Activated naive CD4-positive, alpha-beta T cell treated with Interleukin-2 at 50 U/mL for 16 hours (primary cell): ENCODE data around the gene PPP2R2D.
"Not testable (repeated sequence)": the region's sequence is repeated elsewhere in the genome, so short reads cannot be mapped to it uniquely, and the experiment has no call there.

Experiments
- DNase-seq: peaks from one replicate; pipeline ENCODE4 v3.0.0-alpha.2; 2020

Gene PPP2R2D

DNA sequence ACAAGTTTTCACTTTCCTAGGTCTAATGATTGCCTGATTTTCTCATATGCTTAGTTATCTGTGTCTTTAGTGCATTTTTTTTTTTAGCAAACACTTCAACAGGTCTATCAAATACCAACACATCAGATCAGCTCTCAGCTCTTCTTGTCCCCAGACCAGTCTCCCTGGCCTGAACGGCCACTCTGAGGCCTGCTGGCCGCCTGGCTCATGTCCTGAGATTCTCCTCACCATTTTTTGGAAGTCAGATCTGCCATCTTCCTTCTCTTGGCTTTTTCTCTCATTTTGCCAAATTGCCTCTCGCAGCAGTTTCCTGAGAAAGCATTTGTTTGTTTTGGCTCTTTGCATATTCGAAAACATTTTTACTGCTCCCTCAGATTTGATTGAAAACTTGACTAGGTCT, 29.3 kb downstream of the PPP2R2D start:
- DNase-seq = no peak

DNA sequence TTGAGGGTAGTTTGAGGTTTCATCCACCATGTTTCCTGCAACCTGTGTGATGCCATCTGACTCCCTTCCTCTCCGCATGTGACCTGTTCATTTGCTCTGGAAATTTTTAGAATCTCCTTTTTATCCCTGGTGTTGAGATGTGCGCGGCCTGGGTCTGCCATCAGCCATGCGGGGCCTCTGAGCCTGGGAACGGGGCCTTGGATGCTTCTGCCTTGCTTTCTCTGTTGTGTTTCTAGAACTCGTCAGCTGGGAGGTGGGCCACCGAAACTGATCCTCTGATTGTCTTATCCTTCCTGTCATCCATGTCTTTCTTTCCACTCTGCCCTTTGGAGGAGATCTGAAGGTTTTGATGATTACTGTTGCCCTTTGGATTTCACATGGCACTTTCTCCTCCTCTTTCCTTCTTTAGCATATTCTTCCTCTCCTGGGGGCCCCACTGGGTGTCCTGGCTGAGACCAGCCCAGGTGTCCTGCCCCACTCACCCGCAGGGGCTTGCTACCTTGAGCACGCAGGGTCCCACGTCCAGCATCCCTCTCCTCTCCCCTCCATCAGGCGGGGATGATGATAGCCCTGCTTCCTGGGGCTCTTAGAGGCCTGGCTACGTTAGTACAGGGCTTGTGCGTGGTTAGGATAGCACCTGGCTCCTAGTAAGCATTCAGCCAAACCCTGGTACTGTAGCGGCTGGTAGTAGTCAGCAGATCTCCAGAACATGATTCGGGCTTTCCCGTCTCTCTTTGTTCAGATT, 29.9 kb downstream of the PPP2R2D start:
- DNase-seq = no peak

DNA sequence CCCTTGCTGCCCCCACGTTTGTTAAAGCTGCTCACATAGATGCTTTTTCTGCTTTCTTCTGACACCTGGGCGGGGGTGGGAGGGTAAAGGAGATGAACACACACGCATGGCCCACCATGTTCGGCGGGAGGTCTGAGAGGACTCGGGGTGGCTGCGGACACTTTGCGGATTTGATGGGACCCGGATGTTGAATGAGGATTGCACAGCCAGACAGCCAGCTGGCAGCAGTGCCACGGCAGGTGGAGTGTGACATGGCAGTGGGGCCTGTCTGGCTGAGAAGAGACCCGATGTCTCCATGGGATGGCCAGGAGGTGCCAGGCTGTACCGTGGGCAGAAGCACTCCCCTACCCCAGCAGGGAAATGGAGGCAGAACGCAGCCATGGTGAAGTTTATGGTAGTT, 31.2 kb downstream of the PPP2R2D start:
- no peak for DNase-seq

GRCh38 chr10:131933016-131933695, 32.3 kb downstream of the PPP2R2D start:
- no peak for DNase-seq

- no peak for DNase-seq
Measured at GRCh38 chr10:131933696-131934086, 32.9 kb downstream of the PPP2R2D start.

- DNase-seq = no peak
Measured at GRCh38 chr10:131934769-131935168, 34.0 kb downstream of the PPP2R2D start.

GRCh38 chr10:131935260-131935659, 34.5 kb downstream of the PPP2R2D start:
- DNase-seq = no peak

GRCh38 chr10:131936294-131936693, 35.5 kb downstream of the PPP2R2D start:
- DNase-seq = no peak

DNA sequence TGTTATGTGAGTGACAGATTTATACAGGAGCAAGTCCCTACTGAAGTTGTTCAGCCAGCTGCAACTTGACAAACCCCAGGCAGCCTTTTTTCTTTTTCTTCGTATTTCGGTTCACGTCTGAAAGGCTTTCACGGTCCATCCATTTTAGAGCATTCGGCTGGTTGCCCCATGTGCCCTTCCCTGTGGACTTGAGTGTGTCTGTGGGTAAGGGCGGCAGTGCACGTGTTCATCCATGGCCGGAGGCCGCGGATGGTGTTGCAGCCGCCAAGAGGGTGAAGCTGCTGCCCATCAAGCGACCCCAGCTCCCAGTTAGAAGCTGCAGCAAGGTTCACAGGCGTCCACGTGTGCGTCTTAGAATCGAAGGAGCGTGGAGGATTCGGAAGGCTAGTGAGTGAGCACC, 35.9 kb downstream of the PPP2R2D start:
- DNase-seq = no peak

GRCh38 chr10:131937836-131938235, 37.0 kb downstream of the PPP2R2D start:
- no peak for DNase-seq

- no peak for DNase-seq
Measured at GRCh38 chr10:131938681-131939080, 37.9 kb downstream of the PPP2R2D start.

DNA sequence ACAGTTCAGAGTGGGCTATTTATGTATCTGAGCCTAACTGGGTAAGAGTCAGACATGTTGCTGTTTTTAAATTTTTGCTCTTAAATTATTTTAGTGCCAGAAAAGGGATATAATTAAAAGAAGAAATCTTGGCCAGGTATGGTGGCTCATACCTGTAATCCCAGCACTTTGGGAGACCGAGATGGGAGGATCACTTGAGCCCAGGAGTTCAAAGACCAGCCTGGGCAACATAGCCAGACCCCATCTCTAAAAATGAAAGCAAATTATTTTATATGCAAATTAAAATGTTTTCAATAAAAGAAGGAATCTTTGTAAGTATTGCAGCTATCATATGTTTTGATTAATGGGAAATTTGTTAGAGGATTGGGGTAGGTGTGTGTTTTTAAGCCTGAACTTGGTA, 41.6 kb downstream of the PPP2R2D start:
- no peak for DNase-seq

- peak; percentile 11 for DNase-seq
Measured at GRCh38 chr10:131943021-131943814, 42.4 kb downstream of the PPP2R2D start.

DNA sequence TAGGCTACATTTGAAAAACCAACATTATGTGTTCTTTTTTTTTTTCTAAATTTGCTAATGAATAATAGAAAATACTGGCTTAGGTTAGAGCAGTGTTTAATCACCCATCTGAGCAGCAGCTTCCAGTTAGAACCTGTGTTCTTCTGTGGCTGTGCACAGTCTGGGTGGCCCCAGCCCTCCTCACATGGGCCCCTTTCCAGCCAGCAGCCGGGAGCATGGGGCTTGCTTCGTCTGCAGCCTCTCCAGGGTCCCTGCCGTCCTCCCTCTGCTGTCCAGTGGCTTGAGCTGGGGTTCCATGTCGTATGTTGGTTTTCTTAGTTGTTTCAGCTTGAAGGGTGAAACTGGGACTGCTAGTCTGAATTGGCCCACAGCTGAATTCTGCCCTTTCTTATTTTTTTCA, 43.6 kb downstream of the PPP2R2D start:
- DNase-seq = no peak

DNA sequence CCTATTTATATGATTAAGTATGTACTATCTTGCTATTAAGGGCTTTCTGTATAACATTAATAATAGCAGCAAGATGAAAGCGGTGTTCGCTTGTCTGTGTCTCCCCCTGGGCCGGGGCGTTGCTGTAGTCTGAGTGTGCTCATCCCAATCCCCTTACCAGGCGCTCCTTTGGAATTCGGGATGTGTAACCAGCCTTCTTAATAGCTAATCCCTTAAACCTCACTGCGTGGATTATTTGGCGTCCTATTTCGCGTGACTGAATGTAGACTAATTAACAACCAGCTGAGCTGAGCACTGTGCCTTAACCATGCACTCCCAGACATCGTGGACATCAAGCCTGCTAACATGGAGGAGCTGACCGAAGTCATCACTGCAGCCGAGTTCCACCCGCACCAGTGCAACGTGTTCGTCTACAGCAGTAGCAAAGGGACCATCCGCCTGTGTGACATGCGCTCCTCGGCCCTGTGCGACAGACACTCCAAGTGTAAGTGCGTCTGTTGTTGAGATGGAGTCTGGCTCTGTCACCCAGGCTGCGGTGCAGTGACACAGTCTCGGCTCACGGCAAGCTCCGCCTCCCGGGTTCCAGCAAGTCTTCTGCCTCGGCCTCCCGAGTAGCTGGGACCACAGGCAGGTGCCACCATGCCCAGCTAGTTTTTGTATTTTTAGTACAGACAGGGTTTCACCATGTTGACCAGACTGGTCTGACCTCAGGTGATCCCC, 44.3 kb downstream of the PPP2R2D start:
- no peak for DNase-seq

- DNase-seq = no peak
Measured at GRCh38 chr10:131946321-131946751, 45.5 kb downstream of the PPP2R2D start.

- no peak for DNase-seq
Measured at GRCh38 chr10:131946880-131947279, 46.1 kb downstream of the PPP2R2D start.

DNA sequence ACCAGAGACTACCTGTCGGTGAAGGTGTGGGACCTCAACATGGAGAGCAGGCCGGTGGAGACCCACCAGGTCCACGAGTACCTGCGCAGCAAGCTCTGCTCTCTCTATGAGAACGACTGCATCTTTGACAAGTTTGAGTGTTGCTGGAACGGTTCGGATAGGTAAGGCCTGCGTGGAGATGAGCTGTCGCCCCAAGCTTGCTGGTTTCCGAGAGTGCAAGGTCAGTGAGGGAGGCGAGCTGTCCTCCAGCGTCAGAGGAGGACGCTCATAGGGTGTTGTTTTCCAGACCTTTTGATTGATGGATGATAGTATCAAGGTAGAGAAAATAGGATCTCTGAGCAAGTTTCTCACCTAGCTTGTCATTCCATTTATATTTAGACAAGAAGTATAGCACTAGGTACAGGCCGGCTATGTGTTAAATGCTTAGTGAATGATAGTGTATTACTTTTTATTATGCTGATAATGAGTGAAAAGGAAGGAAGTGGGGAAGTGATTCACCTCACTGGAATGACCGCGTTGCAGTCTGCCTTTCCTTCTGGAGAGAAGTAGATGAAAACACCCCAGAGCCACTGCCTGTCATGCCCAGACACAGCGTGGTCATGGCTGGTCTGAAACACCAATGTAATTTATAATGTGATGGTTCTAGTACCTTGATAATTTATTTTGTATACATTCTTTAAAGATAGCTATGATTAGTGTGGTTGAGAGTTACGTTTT, 47.0 kb downstream of the PPP2R2D start:
- DNase-seq = no peak

DNA sequence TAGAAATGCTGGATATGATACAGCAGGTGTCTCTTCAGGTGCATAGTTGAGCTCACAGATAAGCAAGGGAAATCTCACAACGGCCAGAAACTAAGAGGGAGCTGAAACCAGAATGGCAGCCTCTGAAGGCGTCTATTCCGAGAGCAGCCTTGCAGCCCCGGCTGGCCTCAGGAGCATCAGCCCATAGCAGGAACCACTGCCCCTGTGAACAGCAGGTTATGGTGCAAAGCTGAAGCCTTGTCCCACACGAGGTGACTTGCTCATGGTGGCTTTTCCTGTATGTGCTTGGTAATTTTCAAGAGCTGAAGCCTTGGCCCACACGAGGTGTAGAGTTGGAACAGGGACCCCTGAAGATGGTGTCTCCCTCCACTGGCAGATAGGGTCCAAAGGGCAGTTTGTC, 47.7 kb downstream of the PPP2R2D start:
- no peak for DNase-seq

GRCh38 chr10:131949041-131949862, 48.4 kb downstream of the PPP2R2D start:
- DNase-seq = no peak

DNA sequence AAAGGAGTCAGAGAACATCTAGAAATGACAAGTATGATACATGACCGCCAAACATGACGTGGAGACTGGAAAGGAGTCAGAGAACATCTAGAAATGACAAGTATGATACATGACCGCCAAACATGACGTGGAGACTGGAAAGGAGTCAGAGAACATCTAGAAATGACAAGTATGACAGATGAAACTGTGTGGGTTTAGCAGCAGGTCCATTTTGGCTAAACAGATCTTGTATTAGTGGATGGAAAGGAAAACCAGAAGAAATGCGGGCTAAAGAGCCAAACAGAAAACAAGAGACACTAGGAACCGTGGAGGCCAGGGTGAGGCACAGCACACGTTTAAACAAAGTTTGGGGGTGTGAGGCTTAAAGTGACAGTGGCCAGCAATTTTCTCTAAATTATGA, 49.1 kb downstream of the PPP2R2D start:
- DNase-seq = not testable (repeated sequence)
